GM19035 (cell line): ENCODE results near the gene ZBTB4.

Source experiments
- ATAC-seq: cut with Tn5 transposase; IDR thresholded peaks from one replicate; pipeline ENCODE4 v1.9.1; 2021; ENCODE audit not compliant: unreplicated experiment

ZBTB4 gene, protein sequence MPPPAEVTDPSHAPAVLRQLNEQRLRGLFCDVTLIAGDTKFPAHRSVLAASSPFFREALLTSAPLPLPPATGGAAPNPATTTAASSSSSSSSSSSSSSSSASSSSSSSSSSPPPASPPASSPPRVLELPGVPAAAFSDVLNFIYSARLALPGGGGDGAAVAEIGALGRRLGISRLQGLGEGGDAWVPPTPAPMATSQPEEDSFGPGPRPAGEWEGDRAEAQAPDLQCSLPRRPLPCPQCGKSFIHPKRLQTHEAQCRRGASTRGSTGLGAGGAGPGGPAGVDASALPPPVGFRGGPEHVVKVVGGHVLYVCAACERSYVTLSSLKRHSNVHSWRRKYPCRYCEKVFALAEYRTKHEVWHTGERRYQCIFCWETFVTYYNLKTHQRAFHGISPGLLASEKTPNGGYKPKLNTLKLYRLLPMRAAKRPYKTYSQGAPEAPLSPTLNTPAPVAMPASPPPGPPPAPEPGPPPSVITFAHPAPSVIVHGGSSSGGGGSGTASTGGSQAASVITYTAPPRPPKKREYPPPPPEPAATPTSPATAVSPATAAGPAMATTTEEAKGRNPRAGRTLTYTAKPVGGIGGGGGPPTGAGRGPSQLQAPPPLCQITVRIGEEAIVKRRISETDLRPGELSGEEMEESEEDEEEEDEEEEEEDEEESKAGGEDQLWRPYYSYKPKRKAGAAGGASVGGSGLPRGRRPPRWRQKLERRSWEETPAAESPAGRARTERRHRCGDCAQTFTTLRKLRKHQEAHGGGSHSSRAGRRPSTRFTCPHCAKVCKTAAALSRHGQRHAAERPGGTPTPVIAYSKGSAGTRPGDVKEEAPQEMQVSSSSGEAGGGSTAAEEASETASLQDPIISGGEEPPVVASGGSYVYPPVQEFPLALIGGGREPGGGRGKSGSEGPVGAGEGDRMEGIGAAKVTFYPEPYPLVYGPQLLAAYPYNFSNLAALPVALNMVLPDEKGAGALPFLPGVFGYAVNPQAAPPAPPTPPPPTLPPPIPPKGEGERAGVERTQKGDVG

DNA sequence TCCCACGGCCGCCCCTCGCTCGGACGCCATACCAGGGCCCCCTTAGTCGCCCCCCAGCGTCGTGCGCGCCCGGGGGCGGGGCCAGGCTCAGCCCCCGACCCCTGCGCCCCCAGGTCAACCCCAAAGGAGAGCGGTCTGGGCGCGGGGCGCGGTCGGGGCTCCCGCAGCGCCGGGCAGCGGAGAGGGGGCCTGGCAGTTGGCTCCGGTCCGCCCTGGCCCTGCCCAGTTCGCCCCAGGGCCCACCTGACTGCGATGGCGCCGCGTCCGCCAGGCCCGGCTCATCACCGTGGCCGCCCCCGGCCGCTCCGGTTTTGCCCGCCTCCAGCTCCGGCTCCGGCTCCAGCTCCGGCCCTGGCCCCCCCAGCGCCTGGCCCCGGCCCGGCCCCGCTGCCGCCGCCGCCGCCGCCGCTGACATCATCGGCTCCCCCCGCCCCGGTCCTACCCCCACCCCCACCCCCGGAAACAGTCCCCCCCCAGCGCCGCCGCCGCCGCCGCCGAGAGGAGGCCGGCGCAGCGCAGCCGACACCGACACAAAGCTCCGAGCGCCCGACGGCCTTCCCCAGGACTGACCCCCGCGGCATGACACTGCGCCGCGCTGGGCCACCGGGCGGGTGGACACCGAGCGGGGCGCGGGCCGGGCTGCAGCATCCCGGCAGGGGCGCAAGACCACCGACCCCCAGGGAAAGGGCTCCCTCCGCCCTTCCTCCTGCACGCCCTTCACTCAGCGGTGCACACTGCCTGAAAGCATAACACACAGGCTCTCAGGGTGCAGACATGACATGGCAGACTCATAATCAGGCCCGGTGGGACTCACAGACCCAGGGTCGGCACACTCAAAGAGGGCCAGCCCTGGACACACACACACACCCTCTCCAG lies at the start of gene ZBTB4:
TSS of gene ZBTB4 (minus strand) at position 419 of the 876 bp plus-strand sequence. CDS start 12,830 bp downstream, outside the sequence.
- ATAC-seq, result no peak

- ATAC-seq, result no peak
Observed at GRCh38 chr17:7528842-7529241, 49.4 kb upstream of the ZBTB4 start.

DNA sequence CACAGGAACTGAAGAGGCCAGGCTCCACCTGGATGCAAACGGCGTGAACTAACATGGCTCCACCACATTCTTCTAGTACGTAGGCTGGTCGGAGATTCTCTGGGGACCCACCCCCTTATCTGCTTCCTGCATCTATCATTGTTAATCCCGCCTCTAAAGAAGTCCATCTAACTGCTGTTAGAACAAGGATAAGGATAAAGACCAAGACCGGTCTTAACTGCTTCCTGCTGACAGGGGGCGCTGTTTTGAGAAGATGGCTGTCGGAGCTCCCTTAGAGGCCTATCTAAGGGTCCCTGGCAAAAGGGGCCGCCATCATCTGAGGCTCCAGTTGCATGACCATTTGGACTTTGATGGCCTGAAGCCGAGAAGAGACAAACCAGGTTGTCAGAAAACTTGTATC lies 43.6 kb upstream of the ZBTB4 start:
- no peak for ATAC-seq

DNA sequence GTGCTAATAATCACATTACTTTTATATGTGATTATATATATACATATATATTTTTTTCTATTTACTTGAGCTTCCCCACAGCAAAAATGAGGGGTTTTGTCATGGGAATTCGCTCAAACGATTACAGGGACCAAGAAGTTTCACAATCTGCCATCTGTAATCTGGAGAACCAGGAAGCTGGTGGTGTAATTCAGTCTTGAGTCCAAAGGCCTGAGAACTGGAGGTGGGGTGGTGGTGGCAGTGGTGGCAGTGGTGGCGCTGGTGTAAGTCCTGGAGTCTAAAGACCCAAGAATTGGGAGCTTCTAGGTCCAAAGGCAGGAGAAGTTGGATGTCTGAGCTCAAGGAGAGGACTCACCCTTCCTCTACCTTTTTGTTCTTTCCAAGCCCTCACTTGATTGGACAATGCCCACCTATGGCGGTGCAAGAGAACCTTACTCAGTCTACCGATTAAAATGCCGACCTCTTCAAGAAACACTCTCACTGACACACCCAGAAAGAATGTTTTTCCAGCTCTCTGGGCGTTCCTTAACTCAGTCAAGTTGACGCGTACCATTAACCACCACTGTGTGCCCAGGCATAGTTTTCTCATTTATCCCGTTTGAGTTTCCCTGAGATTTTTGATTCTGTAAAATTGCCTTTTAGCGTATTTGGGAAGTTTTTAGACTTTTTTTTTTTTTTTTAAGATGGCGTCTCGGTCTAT lies 36.6 kb upstream of the ZBTB4 start:
- ATAC-seq, result no peak

DNA sequence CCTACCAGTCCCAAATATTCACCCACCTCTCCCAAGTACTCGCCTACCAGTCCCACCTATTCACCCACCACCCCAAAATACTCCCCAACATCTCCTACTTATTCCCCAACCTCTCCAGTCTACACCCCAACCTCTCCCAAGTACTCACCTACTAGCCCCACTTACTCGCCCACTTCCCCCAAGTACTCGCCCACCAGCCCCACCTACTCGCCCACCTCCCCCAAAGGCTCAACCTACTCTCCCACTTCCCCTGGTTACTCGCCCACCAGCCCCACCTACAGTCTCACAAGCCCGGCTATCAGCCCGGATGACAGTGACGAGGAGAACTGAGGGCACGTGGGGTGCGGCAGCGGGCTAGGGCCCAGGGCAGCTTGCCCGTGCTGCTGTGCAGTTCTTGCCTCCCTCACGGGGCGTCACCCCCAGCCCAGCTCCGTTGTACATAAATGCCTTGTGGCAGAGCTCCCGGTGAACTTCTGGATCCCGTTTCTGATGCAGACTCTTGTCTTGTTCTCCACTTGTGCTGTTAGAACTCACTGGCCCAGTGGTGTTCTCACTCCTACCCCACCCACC lies 34.5 kb upstream of the ZBTB4 start:
- no peak for ATAC-seq

DNA sequence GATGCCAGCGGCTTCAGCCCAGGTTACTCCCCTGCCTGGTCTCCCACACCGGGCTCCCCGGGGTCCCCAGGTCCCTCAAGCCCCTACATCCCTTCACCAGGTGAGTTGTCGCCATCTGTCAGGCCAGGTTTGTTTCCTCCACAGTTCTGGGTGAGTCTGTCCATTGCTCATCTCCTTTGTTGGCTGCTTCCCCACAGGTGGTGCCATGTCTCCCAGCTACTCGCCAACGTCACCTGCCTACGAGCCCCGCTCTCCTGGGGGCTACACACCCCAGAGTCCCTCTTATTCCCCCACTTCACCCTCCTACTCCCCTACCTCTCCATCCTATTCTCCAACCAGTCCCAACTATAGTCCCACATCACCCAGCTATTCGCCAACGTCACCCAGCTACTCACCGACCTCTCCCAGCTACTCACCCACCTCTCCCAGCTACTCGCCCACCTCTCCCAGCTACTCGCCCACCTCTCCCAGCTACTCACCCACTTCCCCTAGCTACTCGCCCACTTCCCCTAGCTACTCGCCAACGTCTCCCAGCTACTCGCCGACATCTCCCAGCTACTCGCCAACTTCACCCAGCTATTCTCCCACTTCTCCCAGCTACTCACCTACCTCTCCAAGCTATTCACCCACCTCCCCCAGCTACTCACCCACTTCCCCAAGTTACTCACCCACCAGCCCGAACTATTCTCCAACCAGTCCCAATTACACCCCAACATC lies 33.6 kb upstream of the ZBTB4 start:
- no peak for ATAC-seq

DNA sequence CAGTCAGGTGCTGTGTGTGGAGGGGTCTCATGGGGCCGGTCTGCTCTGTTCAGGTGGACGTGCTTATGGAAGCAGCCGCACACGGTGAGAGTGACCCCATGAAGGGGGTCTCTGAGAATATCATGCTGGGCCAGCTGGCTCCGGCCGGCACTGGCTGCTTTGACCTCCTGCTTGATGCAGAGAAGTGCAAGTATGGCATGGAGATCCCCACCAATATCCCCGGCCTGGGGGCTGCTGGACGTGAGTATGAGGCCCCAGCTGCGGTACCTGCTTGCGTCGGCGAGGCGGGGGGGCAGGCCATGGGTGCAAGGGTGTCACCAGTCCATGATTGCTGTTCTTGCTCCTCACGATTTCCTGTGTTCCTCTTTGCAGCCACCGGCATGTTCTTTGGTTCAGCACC lies 32.7 kb upstream of the ZBTB4 start:
- ATAC-seq, result no peak

- ATAC-seq, result no peak
Observed at GRCh38 chr17:7511108-7511507, 31.7 kb upstream of the ZBTB4 start.

DNA sequence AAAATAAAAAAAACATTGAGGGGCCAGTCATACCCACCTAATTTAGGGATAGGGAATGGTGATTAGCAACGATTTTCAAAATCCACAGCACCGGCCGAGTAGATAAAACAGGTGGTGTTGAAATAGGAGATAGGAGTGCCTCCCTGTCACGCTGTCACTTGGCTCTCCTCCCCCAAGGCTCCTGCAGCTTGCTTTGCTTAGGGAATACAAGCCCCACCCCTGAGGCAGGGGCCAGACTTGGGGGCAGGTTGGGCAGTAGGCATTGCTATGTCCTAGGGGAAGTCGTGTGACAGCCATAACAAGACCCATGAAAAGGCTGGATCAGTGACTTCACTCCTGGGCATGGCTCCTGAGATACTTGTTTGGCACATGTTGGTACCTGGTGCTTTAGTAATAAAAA lies 30.5 kb upstream of the ZBTB4 start:
- ATAC-seq, result no peak

DNA sequence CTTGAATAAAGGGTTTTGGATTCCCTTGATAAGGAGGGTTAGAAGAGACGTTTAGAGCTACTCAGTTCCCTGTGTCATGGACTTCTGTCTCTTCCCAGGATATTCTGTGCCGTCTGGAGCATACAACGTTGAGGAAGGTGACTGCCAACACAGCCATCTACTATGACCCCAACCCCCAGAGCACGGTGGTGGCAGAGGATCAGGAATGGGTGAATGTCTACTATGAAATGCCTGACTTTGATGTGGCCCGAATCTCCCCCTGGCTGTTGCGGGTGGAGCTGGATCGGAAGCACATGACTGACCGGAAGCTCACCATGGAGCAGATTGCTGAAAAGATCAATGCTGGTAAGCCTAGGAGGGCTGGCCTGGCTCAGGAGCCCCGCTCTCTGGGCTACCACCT lies 29.4 kb upstream of the ZBTB4 start:
- no peak for ATAC-seq

DNA sequence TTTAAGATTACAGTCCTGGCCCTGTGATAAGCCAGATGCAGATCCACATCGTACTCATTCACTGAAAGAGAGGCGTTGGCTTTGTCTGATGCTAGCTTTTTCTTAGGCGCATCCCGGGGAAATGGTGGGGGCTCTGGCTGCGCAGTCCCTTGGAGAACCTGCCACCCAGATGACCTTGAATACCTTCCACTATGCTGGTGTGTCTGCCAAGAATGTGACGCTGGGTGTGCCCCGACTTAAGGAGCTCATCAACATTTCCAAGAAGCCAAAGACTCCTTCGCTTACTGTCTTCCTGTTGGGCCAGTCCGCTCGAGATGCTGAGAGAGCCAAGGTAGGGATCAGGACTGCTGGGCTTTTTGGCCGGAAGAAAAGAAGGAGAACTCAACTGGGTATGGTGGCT lies 28.7 kb upstream of the ZBTB4 start:
- ATAC-seq, result no peak

DNA sequence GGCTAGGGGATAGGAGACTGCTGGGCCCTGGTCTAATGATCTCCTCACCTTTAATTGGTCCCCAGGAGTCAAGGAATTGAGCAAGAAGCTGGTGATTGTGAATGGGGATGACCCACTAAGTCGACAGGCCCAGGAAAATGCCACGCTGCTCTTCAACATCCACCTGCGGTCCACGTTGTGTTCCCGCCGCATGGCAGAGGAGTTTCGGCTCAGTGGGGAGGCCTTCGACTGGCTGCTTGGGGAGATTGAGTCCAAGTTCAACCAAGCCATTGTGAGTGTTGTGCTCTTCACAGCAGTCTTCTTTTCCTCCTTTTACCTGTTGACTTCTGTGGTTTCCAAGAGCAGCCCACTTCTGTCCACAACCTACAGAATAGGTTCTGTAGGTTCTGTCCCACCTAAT lies 24.1 kb upstream of the ZBTB4 start:
- ATAC-seq, result no peak

DNA sequence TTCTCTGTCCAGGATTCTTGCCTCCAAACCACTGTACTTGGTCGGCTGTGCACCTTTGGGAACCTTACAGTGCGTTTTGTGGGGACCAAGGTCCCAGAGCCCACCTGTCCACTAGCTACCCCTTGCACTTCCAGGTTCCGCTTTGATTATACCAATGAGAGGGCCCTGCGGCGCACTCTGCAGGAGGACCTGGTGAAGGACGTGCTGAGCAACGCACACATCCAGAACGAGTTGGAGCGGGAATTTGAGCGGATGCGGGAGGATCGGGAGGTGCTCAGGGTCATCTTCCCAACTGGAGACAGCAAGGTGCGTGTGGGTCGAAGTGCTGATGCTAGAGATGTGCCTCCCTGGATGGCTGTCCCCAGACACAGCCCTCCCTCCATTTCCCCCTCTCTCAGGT lies 23.6 kb upstream of the ZBTB4 start:
- no peak for ATAC-seq

- no peak for ATAC-seq
Observed at GRCh38 chr17:7502171-7502847, 22.9 kb upstream of the ZBTB4 start.

DNA sequence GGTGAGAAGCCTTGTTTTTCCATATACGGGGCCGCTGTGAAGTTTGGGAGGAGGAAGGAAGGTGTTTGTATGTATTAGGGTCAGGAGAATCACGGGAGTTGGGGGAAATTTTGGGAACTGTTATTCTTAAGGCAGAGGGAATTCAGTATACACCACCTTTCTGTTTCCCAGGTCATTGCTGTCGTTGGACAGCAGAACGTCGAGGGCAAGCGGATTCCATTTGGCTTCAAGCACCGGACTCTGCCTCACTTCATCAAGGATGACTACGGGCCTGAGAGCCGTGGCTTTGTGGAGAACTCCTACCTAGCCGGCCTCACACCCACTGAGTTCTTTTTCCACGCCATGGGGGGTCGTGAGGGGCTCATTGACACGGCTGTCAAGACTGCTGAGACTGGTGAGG lies 22.3 kb upstream of the ZBTB4 start:
- ATAC-seq, result no peak

GRCh38 chr17:7499161-7499560 lies 19.7 kb upstream of the ZBTB4 start:
- no peak for ATAC-seq

- no peak for ATAC-seq
Observed at GRCh38 chr17:7497636-7498035, 18.2 kb upstream of the ZBTB4 start.

DNA sequence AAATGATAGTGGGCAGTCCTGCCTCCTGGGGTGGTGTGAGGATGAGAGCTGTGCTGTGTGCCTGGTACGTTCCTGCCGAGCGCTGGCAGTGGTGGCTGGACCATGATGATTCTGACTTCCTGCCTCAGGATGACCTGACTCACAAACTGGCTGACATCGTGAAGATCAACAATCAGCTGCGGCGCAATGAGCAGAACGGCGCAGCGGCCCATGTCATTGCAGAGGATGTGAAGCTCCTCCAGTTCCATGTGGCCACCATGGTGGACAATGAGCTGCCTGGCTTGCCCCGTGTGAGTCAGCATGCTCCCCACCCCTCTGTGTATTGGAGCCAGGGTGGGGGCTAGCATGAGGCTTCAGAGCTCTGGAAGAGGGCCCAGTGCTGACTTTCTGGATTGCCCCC lies 17.8 kb upstream of the ZBTB4 start:
- ATAC-seq, result no peak
